GM18520 (cell line): ENCODE measurements around the gene RSKR.
"Not testable (repeated sequence)": the region's sequence is repeated elsewhere in the genome, so short reads cannot be mapped to it uniquely, and the experiment has no call there.

Source experiments
- ATAC-seq: cut with Tn5 transposase; IDR thresholded peaks from one replicate; pipeline ENCODE4 v1.9.1; 2021; ENCODE audit not compliant: unreplicated experiment

RSKR gene

GRCh38 chr17:28578246-28579195 is 35.5 kb downstream of the RSKR start:
- ATAC-seq, result no peak

GRCh38 chr17:28577466-28577824 is 36.5 kb downstream of the RSKR start:
- no peak for ATAC-seq

DNA sequence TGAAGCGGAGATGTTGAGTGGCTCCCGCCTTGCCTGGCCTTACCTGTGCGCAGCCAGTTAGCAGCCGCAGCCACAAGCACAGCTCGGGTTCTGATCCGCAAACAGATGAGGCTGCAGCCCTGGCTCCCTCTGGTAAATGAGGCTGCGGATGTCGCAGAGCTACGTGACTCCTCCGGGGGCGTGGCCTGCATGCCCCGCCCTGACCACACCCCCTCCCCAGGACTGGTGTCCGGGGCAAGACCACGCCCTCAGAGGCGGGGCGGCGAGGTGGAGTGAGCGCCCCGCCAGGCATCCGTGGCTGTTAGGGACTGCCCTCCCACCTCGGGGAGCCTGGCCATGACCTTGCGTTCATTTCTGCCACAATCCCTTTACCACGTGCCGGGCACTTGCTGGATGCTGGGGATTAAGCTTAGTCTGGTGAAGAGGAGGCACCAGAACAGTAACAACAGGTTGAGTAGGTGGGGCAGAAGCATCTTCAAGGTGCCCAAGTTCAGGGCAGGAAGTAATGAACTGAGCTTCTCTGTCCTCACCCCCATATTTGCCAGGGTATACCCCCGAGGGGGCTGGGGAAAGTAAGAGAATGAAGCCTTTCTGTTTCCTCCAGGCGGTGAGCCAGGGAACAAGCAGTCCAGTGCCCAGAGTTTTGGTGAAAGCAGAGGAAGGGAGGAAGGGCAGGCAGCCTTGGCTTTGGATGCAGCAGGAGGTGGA is 37.1 kb downstream of the RSKR start, which contains the start of gene ALDOC:
Gene ALDOC (minus strand): TSS at position 138 of the 708 bp plus-strand sequence. CDS start 1,363 bp downstream, outside the sequence.
- peak; percentile 82 for ATAC-seq

DNA sequence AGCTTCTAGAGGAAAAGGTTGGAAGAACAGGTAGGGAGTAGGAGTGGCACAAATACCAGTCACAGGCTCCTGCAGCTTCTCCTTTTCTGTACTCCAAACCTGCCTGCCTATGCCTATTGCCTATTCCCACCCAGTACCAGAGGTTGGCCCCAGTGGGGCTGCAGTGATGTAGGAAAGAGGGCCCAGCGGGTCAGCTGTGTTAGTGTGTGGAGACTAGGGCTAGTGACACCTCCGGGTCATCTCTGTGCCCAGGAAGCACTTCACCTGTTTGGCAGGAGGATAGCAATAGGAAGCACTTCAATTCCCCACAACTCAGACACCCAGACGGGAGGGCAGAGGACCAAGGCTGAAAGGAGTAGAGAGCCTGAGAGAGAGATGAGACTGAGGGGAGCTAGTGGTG is 38.0 kb downstream of the RSKR start:
- not testable (repeated sequence) for ATAC-seq

DNA sequence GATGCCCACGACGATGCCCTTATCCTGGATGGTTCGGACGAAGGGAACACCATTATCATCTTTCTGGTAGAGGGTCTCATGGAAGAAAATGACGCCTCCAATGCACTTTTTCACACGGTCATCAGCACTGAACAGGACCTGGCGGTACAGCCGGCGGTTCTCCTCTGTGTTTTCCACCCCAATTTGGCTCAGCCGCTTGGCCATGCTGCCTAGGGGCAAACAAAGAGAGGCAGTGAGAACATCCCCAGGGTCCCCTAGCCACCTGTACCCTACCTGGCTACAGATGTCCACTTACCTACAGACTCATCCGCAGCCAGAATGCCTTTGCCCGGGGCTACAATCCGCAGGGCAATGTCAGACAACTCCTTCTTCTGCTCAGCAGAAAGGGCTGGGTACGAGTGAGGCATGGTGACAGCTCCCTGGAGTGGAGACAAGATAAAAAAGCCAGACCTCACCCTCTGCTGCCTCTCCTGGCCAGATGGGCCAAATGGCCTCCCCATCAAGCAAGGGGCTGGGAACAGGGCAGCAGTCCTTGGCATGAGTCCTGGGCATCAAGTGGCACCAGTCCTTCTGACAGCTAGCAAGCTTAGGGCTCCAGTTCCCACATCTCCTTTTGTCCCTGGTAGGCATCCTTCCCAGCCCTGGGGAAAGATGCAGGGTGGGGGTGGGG is 38.7 kb downstream of the RSKR start:
- ATAC-seq, result no peak

- ATAC-seq, result no peak
Measured at GRCh38 chr17:28574526-28574925, 39.5 kb downstream of the RSKR start.

GRCh38 chr17:28573966-28574480 is 40.0 kb downstream of the RSKR start:
- no peak for ATAC-seq

- no peak for ATAC-seq
Measured at GRCh38 chr17:28573521-28573920, 40.5 kb downstream of the RSKR start.

GRCh38 chr17:28573040-28573380 is 41.0 kb downstream of the RSKR start:
- ATAC-seq, result no peak

DNA sequence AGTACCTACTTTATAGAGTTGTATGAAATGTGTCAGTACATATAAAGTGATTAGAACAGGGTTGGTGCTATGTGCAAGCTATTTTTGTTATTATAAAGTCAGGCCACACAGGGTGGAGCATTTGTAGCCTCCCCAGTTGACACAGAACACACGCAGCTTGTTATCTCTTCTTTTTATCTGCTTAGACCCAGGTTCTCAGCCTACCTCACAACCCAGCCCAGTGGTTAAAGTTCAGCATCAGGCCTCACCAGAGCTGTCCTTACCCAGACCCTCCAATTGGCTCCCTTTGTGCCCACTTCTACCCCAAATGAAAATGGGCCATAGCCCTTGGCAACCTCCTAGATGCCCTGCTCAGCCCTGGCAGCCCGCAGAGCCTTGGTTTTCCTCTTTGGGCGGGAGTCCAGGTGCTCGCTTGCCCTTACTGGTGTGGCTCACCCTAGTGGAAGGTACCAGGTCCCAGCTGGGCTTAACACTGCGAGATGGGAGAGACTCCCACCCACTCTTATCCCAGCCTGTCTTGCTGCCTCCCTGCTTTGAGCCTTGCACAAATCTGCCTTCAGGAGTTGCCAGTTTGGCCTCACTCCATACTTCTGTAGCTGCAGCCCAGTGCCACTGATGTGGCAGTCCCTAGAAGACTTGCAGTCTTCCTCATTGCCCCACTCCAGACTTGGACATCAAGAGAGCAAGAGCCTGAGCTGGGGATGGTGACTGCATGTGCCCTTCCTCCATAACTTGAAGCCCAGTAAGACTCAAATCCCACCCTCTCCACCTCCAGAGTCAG is 41.5 kb downstream of the RSKR start:
- no peak for ATAC-seq

DNA sequence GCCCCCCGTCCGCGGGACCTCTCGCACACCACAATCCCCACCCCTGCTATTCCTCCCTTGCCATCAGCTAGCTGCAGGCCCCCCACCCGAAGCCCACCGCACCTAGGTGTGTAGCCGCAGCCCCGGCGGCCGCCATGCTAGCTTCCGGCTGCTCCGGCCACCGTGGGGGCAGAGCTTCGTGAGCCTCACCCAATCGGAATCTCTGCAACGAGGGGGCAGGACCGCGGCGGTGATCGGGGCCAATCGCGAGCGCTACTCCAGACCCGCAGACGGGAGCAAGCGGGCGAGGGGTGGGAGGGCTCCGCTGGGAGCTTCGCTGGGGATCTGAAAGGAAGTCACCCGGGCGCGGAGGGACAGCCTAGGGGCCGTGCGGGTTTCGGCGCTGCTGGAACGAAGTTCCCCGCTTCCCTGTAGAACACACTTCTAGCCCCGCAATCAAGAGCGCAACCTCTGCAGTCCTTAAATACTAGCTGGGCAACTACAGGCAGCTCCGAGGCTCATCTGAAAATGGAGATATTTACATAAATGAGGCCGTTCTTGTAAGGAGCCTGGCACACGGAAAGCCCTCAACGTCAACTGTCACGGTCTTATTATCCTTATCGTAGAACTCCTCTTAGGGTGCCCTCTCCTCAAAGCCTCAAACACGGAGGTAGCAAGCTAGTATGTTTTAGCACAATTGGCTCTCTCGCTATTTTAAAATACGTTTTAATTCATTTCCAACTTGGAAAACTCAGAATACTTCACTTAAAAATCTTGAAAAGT is 42.4 kb downstream of the RSKR start, which contains the start of gene PIGS:
Gene PIGS (minus strand): TSS at position 164 of the 762 bp plus-strand sequence. CDS start 28 bp downstream, at position 136.
- ATAC-seq, result peak; percentile 80

DNA sequence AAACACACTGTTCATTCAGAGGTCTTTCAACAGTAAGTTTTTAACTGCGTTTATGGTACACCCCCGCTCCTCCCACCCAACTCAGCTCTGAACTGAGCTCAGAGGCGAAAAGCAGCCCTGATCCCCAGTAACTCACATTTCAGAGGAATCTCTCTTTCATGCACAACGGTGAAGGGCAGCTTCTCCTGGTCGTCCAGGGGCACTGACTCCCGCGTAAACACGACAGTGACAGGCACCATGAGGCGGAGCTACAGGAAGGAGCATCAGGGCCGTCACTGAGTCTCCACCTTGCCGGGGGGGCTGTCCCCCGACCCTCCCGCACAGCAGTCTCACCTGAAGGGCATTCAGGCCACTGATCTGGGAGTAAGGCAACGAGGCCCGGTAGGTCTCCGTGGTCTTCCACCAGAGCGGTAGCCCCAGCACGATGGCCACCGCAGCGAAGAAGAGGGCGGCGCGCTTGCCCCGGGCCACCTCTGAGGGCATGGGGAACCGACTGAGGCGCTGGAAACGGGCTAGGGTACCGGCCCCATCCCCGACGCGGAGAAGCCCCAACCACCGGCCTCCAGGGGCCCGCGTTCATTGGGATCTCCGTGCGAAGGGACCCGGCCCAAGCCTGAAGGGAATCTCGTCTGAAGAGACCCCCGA is 43.1 kb downstream of the RSKR start:
- ATAC-seq, result no peak

GRCh38 chr17:28569446-28569845 is 44.5 kb downstream of the RSKR start:
- no peak for ATAC-seq

DNA sequence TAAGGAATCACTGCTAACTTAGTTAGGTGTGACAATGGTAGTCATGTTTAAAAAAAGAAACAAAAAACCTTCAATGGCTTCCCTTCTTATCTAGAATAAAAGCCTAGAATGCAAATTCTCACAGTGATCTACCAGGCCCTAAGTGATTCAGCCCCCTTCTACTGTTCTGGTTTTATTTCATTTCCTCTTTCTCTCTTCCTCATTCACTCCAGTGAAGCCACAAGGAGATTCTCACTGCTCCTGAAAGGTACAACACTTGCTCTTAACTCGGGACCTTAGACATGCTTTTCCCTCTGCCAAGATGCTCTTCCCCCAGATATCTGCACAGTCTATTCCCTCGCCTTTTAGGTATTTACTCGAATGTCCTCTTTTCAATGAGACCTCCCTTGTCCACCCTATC is 46.4 kb downstream of the RSKR start:
- ATAC-seq, result no peak

DNA sequence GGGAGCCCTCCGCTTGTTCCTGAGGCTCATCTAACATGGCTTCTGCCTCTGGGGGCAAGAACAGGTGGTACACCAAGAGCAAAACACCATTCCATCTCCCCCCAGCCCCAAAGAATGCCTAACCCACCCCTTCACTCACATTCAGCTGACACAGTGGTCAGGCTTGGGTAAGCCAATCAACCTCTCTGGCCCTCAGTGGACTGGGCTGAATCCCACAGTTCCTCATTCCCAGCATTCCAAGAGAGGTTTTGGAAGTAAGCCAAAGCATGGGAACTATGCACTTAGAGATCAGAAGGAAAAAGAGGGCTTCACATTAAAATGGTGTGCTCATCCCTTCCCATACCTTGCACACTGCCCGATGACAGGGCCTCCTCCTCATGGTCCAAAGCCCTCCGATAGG is 50.5 kb downstream of the RSKR start:
- no peak for ATAC-seq
